Esophagus muscularis mucosa (tissue), 4 donors: ENCODE results near the gene FEZ2.

Experiments used
- EP300 ChIP-seq: sonication (generic); formaldehyde crosslinking; IDR thresholded peaks from one replicate; pipeline ENCODE4 v1.6.1; 2017; ENCODE audit warnings: antibody characterized with exemption
- POLR2A ChIP-seq: fragments of 450-650 bp; IDR thresholded peaks from one replicate; pipeline ENCODE4 v1.6.1; 2017; ENCODE audit warnings: antibody characterized with exemption, moderate library complexity, mild to moderate bottlenecking, low read depth
- POLR2AphosphoS5 ChIP-seq, 2 donors: sonication (generic); formaldehyde crosslinking; IDR thresholded peaks; one replicate each; pipeline ENCODE4 v1.6.1; 2017; ENCODE audit warnings: antibody characterized with exemption in 2 of 2
- TF ChIP-seq, protein P1 (sequence below), 3 experiments: fragments of 200-600 bp in 2 of 3; fragments of 450-650 bp in 1 of 3; sonication (generic) in 2 of 3; IDR thresholded peaks; one replicate each; pipeline ENCODE4 v1.5.1; 2017 to 2019; ENCODE audit warnings: antibody characterized with exemption in 3 of 3, mild to moderate bottlenecking in 2 of 3, moderate library complexity in 1 of 3

- TF ChIP-seq, protein P1, sequence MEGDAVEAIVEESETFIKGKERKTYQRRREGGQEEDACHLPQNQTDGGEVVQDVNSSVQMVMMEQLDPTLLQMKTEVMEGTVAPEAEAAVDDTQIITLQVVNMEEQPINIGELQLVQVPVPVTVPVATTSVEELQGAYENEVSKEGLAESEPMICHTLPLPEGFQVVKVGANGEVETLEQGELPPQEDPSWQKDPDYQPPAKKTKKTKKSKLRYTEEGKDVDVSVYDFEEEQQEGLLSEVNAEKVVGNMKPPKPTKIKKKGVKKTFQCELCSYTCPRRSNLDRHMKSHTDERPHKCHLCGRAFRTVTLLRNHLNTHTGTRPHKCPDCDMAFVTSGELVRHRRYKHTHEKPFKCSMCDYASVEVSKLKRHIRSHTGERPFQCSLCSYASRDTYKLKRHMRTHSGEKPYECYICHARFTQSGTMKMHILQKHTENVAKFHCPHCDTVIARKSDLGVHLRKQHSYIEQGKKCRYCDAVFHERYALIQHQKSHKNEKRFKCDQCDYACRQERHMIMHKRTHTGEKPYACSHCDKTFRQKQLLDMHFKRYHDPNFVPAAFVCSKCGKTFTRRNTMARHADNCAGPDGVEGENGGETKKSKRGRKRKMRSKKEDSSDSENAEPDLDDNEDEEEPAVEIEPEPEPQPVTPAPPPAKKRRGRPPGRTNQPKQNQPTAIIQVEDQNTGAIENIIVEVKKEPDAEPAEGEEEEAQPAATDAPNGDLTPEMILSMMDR (IDR thresholded peaks at IDR 0.05): no peak
- TF ChIP-seq POLR2AphosphoS5 (IDR thresholded peaks at IDR 0.05): no peak
- TF ChIP-seq POLR2A: no peak
- no peak for TF ChIP-seq EP300
Measured at GRCh38 chr2:36549165-36549574, 48.8 kb downstream of the FEZ2 start.
